Panc1 (cell line): ENCODE measurements around the gene GPLD1. TPM values are rescaled to one million over a fixed set of nuclear protein-coding genes. Genes with fewer than 3 reads are reported as not detected.

ENCODE experiments used
- ATAC-seq: fragments of 200-7000 bp; cut with Tn5 transposase; 2 replicates; pipeline ENCODE4 v1.9.1; 2020; ENCODE audit warnings: mild to moderate bottlenecking, moderate library complexity
- BruUV-seq: library from RNA; stranded (reverse); fragments of 400-500 nt; replicated peaks from 2 replicates; lab custom pipeline; 2021; lab: Mats Ljungman, UMichigan
- CTCF ChIA-PET: fragments of 300-600 bp; sonication (Branson Sonifier 250); formaldehyde crosslinking; loops from one replicate; lab custom pipeline; 2022; ENCODE audit warnings: antibody characterized with exemption; lab: Charles Lee
- POLR2A ChIA-PET: fragments of 300-600 bp; sonication (Branson Sonifier 250); formaldehyde crosslinking; loops from one replicate; lab custom pipeline; 2022; ENCODE audit warnings: antibody characterized with exemption; lab: Charles Lee
- DNase-seq: peaks from one replicate; pipeline ENCODE4 v3.0.0-alpha.2; 2010; ENCODE audit warnings: low read depth, low spot score
- H3K27ac ChIP-seq: 2 replicates; pipeline ENCODE4 v1.5.1; 2011; ENCODE audit warnings: mild to moderate bottlenecking, low read length, inconsistent platforms
- H3K27me3 ChIP-seq: fragments of 200-500 bp; sonication (Bioruptor generic); 2 replicates; pipeline ENCODE4 v1.6.0; 2014; ENCODE audit warnings: low read length, inconsistent platforms; ENCODE audit not compliant: control insufficient read depth, insufficient read depth
- H3K36me3 ChIP-seq: fragments of 200-500 bp; sonication (Bioruptor generic); 2 replicates; pipeline ENCODE4 v1.5.1; 2014; ENCODE audit warnings: inconsistent platforms, mild to moderate bottlenecking, low read length, moderate library complexity; ENCODE audit not compliant: control insufficient read depth, insufficient read depth
- H3K4me1 ChIP-seq: 2 replicates; pipeline ENCODE4 v1.5.1; 2011; ENCODE audit warnings: inconsistent platforms, mild to moderate bottlenecking, low read length, moderate library complexity; ENCODE audit not compliant: control insufficient read depth, insufficient read depth
- H3K4me3 ChIP-seq, 2 experiments: 2 replicates each; pipeline ENCODE4 v1.5.1; 2011 to 2012; ENCODE audit warnings: low read depth in 2 of 2, low read length in 2 of 2, mild to moderate bottlenecking in 2 of 2, inconsistent platforms in 1 of 2, moderate library complexity in 1 of 2
- H3K9me3 ChIP-seq: fragments of 200-500 bp; sonication (Bioruptor generic); 2 replicates; pipeline ENCODE4 v1.5.1; 2014; ENCODE audit warnings: low read depth, mild to moderate bottlenecking, inconsistent platforms, low read length, moderate library complexity; ENCODE audit not compliant: control insufficient read depth, insufficient read depth
- CTCF ChIP-seq: fragments of 450-650 bp; IDR thresholded peaks from 2 replicates; pipeline ENCODE4 v1.5.1; 2017; ENCODE audit warnings: mild to moderate bottlenecking
- POLR2AphosphoS5 ChIP-seq: IDR thresholded peaks from 2 replicates; pipeline ENCODE4 v1.6.1; 2012; ENCODE audit warnings: mild to moderate bottlenecking, low read depth, low read length, moderate library complexity
- REST ChIP-seq, 2 experiments: IDR thresholded peaks; 2 replicates each; pipeline ENCODE4 v1.6.1; 2011 to 2012; ENCODE audit warnings: low read depth in 2 of 2, control low read depth in 1 of 2, low read length in 1 of 2, mild to moderate bottlenecking in 1 of 2, moderate library complexity in 1 of 2; ENCODE audit not compliant: insufficient read depth in 1 of 2
- SIN3A ChIP-seq: IDR thresholded peaks from 2 replicates; pipeline ENCODE4 v1.6.1; 2012; ENCODE audit warnings: low read depth, mild to moderate bottlenecking, low read length, moderate library complexity, borderline replicate concordance; ENCODE audit not compliant: insufficient read depth
- TCF7L2 ChIP-seq: IDR thresholded peaks from 2 replicates; pipeline ENCODE4 v1.6.1; 2011; ENCODE audit warnings: mild to moderate bottlenecking, low read depth, low read length, inconsistent platforms
- in situ Hi-C: cut with HindIII; loops from 2 replicates; pipeline ENCODE4 v1.10.0; 2016; ENCODE audit warnings: low sequenced_read_pairs, low pct_unique_long_range_greater_than_20kb
- intact Hi-C: fragments of 100-400 bp; cut with micrococcal nuclease; formaldehyde crosslinking; loops from one replicate; pipeline ENCODE4 v1.10.0; 2022; ENCODE audit not compliant: unreplicated experiment
- total RNA-seq: library from RNA; stranded (reverse); gene quantifications from one replicate; pipeline ENCODE4 v1.2.1, GENCODE V29; 2021; ENCODE audit not compliant: unreplicated experiment

GPLD1 gene
- total RNA-seq, 1 experiment from 2014 or later, result 0.98 TPM

GRCh38 chr6:24436979-24437378 is 52.4 kb downstream of the GPLD1 start:
- ChIA-PET CTCF (no interaction called here), POLR2A (no interaction called here)
- Histone ChIP-seq H3K27me3 (no peaks in the 10 kb centered on the region), H3K4me3 (no peak overlapping the region), H3K9me3 (no peaks in the 10 kb centered on the region), H3K4me1 (no peaks in the 10 kb centered on the region), H3K36me3 (no peaks in the 10 kb centered on the region), H3K27ac (no peak overlapping the region)
- intact Hi-C loops, result no loop called here
- BruUV-seq, result no TSS peak
- ATAC-seq (no peak), DNase-seq (no peak)
- in situ Hi-C loops, result no loop called here
- no peak for TF ChIP-seq TCF7L2
- no peak for TF ChIP-seq CTCF
- TF ChIP-seq POLR2AphosphoS5, result no peak
- TF ChIP-seq REST (IDR thresholded peaks at IDR 0.05; ENCODE audit: insufficient read depth in 1 of 2, low read depth in 2 of 2, low read length in 1 of 2), result no peak
- TF ChIP-seq SIN3A, result no peak

- in situ Hi-C loops, result no loop called here
- BruUV-seq, result no TSS peak
- intact Hi-C loops, result loop anchor here (5.0 kb wide), 2 partner anchors 90 to 265 kb away; no protein-coding TSS in a partner anchor
Observed at GRCh38 chr6:24432611-24433010, 56.8 kb downstream of the GPLD1 start.

More at GRCh38 chr6:24432611-24433010, 56.8 kb downstream of the GPLD1 start:
- no peaks in the 10 kb centered on the region for H3K36me3 ChIP-seq
- no peaks in the 10 kb centered on the region for H3K4me1 ChIP-seq
- H3K27ac ChIP-seq, result no peak overlapping the region
- no peaks in the 10 kb centered on the region for H3K9me3 ChIP-seq
- DNase-seq (no peak), ATAC-seq (no peak)
- TF ChIP-seq REST (IDR thresholded peaks at IDR 0.05; ENCODE audit: insufficient read depth in 1 of 2, low read depth in 2 of 2, low read length in 1 of 2) (no peak), POLR2AphosphoS5 (no peak), CTCF (no peak), TCF7L2 (no peak)
- ChIA-PET POLR2A (no interaction called here), CTCF (interaction anchor here (0.7 kb wide), 3 partner anchors 44 to 321 kb away, joined by 3 to 9 read pairs (median 4); partner anchors contain the start of genes ACOT13 and TDP2)
- no peaks in the 10 kb centered on the region for H3K27me3 ChIP-seq
- H3K4me3 ChIP-seq, result no peak overlapping the region
